ENCODE data around the gene CLDN4.
"Not testable (repeated sequence)": the region's sequence is repeated elsewhere in the genome, so short reads cannot be mapped to it uniquely, and the experiment has no call there.

The CLDN4 gene

GRCh38 chr7:73809467-73809951 is 21.3 kb upstream of the CLDN4 start:
- H3K36me3 ChIP-seq (ENCODE audit: insufficient read depth, low read length): no peaks in the 10 kb centered on the region
- H3K9me3 ChIP-seq (replicated peaks; ENCODE audit: low read length): no peaks in the 10 kb centered on the region
- H3K9ac ChIP-seq (ENCODE audit: low read depth, low read length): no peak overlapping the region
- no peak overlapping the region for H3K4me2 ChIP-seq (ENCODE audit: low read length)
- H3K4me1 ChIP-seq (ENCODE audit: control insufficient read depth, insufficient read depth, low read length): no peaks in the 10 kb centered on the region
- H3K27me3 ChIP-seq (ENCODE audit: control insufficient read depth, insufficient read depth, low read length): no peaks in the 10 kb centered on the region
- H3K4me3 ChIP-seq (ENCODE audit: low read length): no peak overlapping the region

- no peaks in the 10 kb centered on the region for H3K27me3 ChIP-seq (ENCODE audit: control insufficient read depth, insufficient read depth, low read length)
- no peaks in the 10 kb centered on the region for H3K36me3 ChIP-seq (ENCODE audit: insufficient read depth, low read length)
- H3K4me2 ChIP-seq (ENCODE audit: low read length): no peak overlapping the region
- H3K9ac ChIP-seq (ENCODE audit: low read depth, low read length): no peak overlapping the region
- H3K9me3 ChIP-seq (replicated peaks; ENCODE audit: low read length): no peaks in the 10 kb centered on the region
- H3K4me1 ChIP-seq (ENCODE audit: control insufficient read depth, insufficient read depth, low read length): no peaks in the 10 kb centered on the region
- H3K4me3 ChIP-seq (ENCODE audit: low read length): no peak overlapping the region
Measured at GRCh38 chr7:73810998-73811360, 19.8 kb upstream of the CLDN4 start.

- H3K36me3 ChIP-seq (ENCODE audit: insufficient read depth, low read length): no peaks in the 10 kb centered on the region
- H3K4me3 ChIP-seq (ENCODE audit: low read length): no peak overlapping the region
- H3K4me2 ChIP-seq (ENCODE audit: low read length): no peak overlapping the region
- H3K27me3 ChIP-seq (ENCODE audit: control insufficient read depth, insufficient read depth, low read length): no peaks in the 10 kb centered on the region
- H3K4me1 ChIP-seq (ENCODE audit: control insufficient read depth, insufficient read depth, low read length): no peaks in the 10 kb centered on the region
- no peak overlapping the region for H3K9ac ChIP-seq (ENCODE audit: low read depth, low read length)
- H3K9me3 ChIP-seq (replicated peaks; ENCODE audit: low read length): no peaks in the 10 kb centered on the region
Measured at GRCh38 chr7:73811760-73812168, 19.0 kb upstream of the CLDN4 start.

- Histone ChIP-seq H3K4me2 (ENCODE audit: low read length) (no peak overlapping the region), H3K9ac (ENCODE audit: low read depth, low read length) (no peak overlapping the region), H3K27me3 (ENCODE audit: control insufficient read depth, insufficient read depth, low read length) (no peaks in the 10 kb centered on the region)
Measured at GRCh38 chr7:73812996-73813395, 17.8 kb upstream of the CLDN4 start.

GRCh38 chr7:73815436-73815835 is 15.4 kb upstream of the CLDN4 start:
- H3K4me2 ChIP-seq (ENCODE audit: low read length): no peak overlapping the region
- H3K4me1 ChIP-seq (ENCODE audit: control insufficient read depth, insufficient read depth, low read length): no peaks in the 10 kb centered on the region
- H3K4me3 ChIP-seq (ENCODE audit: low read length): no peak overlapping the region
- no peak overlapping the region for H3K9ac ChIP-seq (ENCODE audit: low read depth, low read length)
- H3K36me3 ChIP-seq (ENCODE audit: insufficient read depth, low read length): no peaks in the 10 kb centered on the region
- H3K9me3 ChIP-seq (replicated peaks; ENCODE audit: low read length): no peaks in the 10 kb centered on the region
- no peaks in the 10 kb centered on the region for H3K27me3 ChIP-seq (ENCODE audit: control insufficient read depth, insufficient read depth, low read length)

More at GRCh38 chr7:73812996-73813395, 17.8 kb upstream of the CLDN4 start:
- Histone ChIP-seq H3K4me1 (ENCODE audit: control insufficient read depth, insufficient read depth, low read length) (no peaks in the 10 kb centered on the region), H3K36me3 (ENCODE audit: insufficient read depth, low read length) (no peaks in the 10 kb centered on the region), H3K4me3 (ENCODE audit: low read length) (no peak overlapping the region), H3K9me3 (replicated peaks; ENCODE audit: low read length) (no peaks in the 10 kb centered on the region)

GRCh38 chr7:73817121-73817520 is 13.7 kb upstream of the CLDN4 start:
- Histone ChIP-seq H3K4me1 (ENCODE audit: control insufficient read depth, insufficient read depth, low read length) (peaks cover under 1% of the 10 kb centered on the region), H3K9me3 (replicated peaks; ENCODE audit: low read length) (no peaks in the 10 kb centered on the region), H3K36me3 (ENCODE audit: insufficient read depth, low read length) (no peaks in the 10 kb centered on the region), H3K4me2 (ENCODE audit: low read length) (no peak overlapping the region), H3K9ac (ENCODE audit: low read depth, low read length) (no peak overlapping the region), H3K27me3 (ENCODE audit: control insufficient read depth, insufficient read depth, low read length) (no peaks in the 10 kb centered on the region), H3K4me3 (ENCODE audit: low read length) (no peak overlapping the region)

GRCh38 chr7:73820013-73820412 is 10.8 kb upstream of the CLDN4 start:
- Histone ChIP-seq H3K4me3 (ENCODE audit: low read length) (no peak overlapping the region), H3K9ac (ENCODE audit: low read depth, low read length) (no peak overlapping the region), H3K4me1 (ENCODE audit: control insufficient read depth, insufficient read depth, low read length) (peaks cover 20% of the 10 kb centered on the region)

GRCh38 chr7:73821597-73822285 is 9.1 kb upstream of the CLDN4 start:
- not testable (repeated sequence) for H3K4me3 ChIP-seq (ENCODE audit: low read length); H3K36me3 ChIP-seq (ENCODE audit: insufficient read depth, low read length); H3K9ac ChIP-seq (ENCODE audit: low read depth, low read length); H3K27me3 ChIP-seq (ENCODE audit: control insufficient read depth, insufficient read depth, low read length); H3K9me3 ChIP-seq (replicated peaks; ENCODE audit: low read length); H3K4me2 ChIP-seq (ENCODE audit: low read length)
- H3K4me1 ChIP-seq (ENCODE audit: control insufficient read depth, insufficient read depth, low read length): peaks cover 21% of the 10 kb centered on the region

More at GRCh38 chr7:73820013-73820412, 10.8 kb upstream of the CLDN4 start:
- Histone ChIP-seq H3K9me3 (replicated peaks; ENCODE audit: low read length) (no peaks in the 10 kb centered on the region), H3K36me3 (ENCODE audit: insufficient read depth, low read length) (no peaks in the 10 kb centered on the region), H3K27me3 (ENCODE audit: control insufficient read depth, insufficient read depth, low read length) (no peaks in the 10 kb centered on the region), H3K4me2 (ENCODE audit: low read length) (no peak overlapping the region)

GRCh38 chr7:73822319-73823173 is 8.2 kb upstream of the CLDN4 start:
- Histone ChIP-seq H3K36me3 (ENCODE audit: insufficient read depth, low read length) (no peaks in the 10 kb centered on the region), H3K27me3 (ENCODE audit: control insufficient read depth, insufficient read depth, low read length) (no peaks in the 10 kb centered on the region), H3K4me3 (ENCODE audit: low read length) (peak overlapping the region; percentile 33), H3K9ac (ENCODE audit: low read depth, low read length) (peak overlapping the region; percentile 62), H3K4me1 (ENCODE audit: control insufficient read depth, insufficient read depth, low read length) (peaks cover 23% of the 10 kb centered on the region), H3K9me3 (replicated peaks; ENCODE audit: low read length) (no peaks in the 10 kb centered on the region), H3K4me2 (ENCODE audit: low read length) (peak overlapping the region; percentile 77)

GRCh38 chr7:73823257-73823656 is 7.5 kb upstream of the CLDN4 start:
- H3K9me3 ChIP-seq (replicated peaks; ENCODE audit: low read length): no peaks in the 10 kb centered on the region
- H3K36me3 ChIP-seq (ENCODE audit: insufficient read depth, low read length): no peaks in the 10 kb centered on the region
- peaks cover 29% of the 10 kb centered on the region for H3K4me1 ChIP-seq (ENCODE audit: control insufficient read depth, insufficient read depth, low read length)
- peak overlapping the region; percentile 77 for H3K4me2 ChIP-seq (ENCODE audit: low read length)
- peak overlapping the region; percentile 62 for H3K9ac ChIP-seq (ENCODE audit: low read depth, low read length)
- no peaks in the 10 kb centered on the region for H3K27me3 ChIP-seq (ENCODE audit: control insufficient read depth, insufficient read depth, low read length)
- H3K4me3 ChIP-seq (ENCODE audit: low read length): peak overlapping the region; percentile 18

GRCh38 chr7:73823873-73824592 is 6.8 kb upstream of the CLDN4 start:
- H3K4me3 ChIP-seq (ENCODE audit: low read length): no peak overlapping the region

More at GRCh38 chr7:73823873-73824592, 6.8 kb upstream of the CLDN4 start:
- H3K4me1 ChIP-seq (ENCODE audit: control insufficient read depth, insufficient read depth, low read length): peaks cover 32% of the 10 kb centered on the region
- H3K9me3 ChIP-seq (replicated peaks; ENCODE audit: low read length): no peaks in the 10 kb centered on the region
- H3K36me3 ChIP-seq (ENCODE audit: insufficient read depth, low read length): no peaks in the 10 kb centered on the region
- no peak overlapping the region for H3K9ac ChIP-seq (ENCODE audit: low read depth, low read length)
- no peaks in the 10 kb centered on the region for H3K27me3 ChIP-seq (ENCODE audit: control insufficient read depth, insufficient read depth, low read length)
- no peak overlapping the region for H3K4me2 ChIP-seq (ENCODE audit: low read length)
